H9 (cell line): ENCODE data around the gene THAP5. TPM values are rescaled to one million over a fixed set of nuclear protein-coding genes. Genes with fewer than 3 reads are reported as not detected.

Experiments used
- DNase-seq: peaks from one replicate; pipeline ENCODE4 v3.0.0-alpha.2; 2017
- H2AFZ ChIP-seq: one replicate; pipeline ENCODE4 v1.6.1; 2013; ENCODE audit warnings: mild to moderate bottlenecking, low read length, control low read depth, moderate library complexity
- H2AK5ac ChIP-seq: 2 replicates; pipeline ENCODE4 v1.6.1; 2013; ENCODE audit warnings: low read length, control low read depth, mixed read lengths; ENCODE audit not compliant: insufficient read length
- H2BK120ac ChIP-seq: one replicate; pipeline ENCODE4 v1.6.1; 2013; ENCODE audit warnings: low read depth, mild to moderate bottlenecking, low read length, control low read depth, inconsistent platforms; ENCODE audit not compliant: poor library complexity, severe bottlenecking
- H2BK12ac ChIP-seq: 2 replicates; pipeline ENCODE4 v1.6.1; 2013; ENCODE audit warnings: low read length, control low read depth, mixed read lengths, low read depth; ENCODE audit not compliant: insufficient read length
- H2BK15ac ChIP-seq: 2 replicates; pipeline ENCODE4 v1.6.1; 2013; ENCODE audit warnings: low read depth, low read length, control low read depth
- H2BK20ac ChIP-seq: one replicate; pipeline ENCODE4 v1.6.1; 2013; ENCODE audit warnings: low read depth, mild to moderate bottlenecking, low read length, control low read depth, inconsistent platforms; ENCODE audit not compliant: poor library complexity, severe bottlenecking
- H2BK5ac ChIP-seq: 2 replicates; pipeline ENCODE4 v1.6.1; 2013; ENCODE audit warnings: low read length, control low read depth, mixed read lengths; ENCODE audit not compliant: insufficient read length
- H3K14ac ChIP-seq: 2 replicates; pipeline ENCODE4 v1.6.1; 2013; ENCODE audit warnings: low read length, control low read depth; ENCODE audit not compliant: insufficient read depth
- H3K18ac ChIP-seq: 2 replicates; pipeline ENCODE4 v1.6.1; 2013; ENCODE audit warnings: low read depth, mild to moderate bottlenecking, mixed read lengths, low read length, control low read depth; ENCODE audit not compliant: insufficient read length
- H3K23ac ChIP-seq: 2 replicates; pipeline ENCODE4 v1.6.1; 2013; ENCODE audit warnings: low read length, control low read depth, mixed read lengths, low read depth; ENCODE audit not compliant: insufficient read length
- H3K23me2 ChIP-seq: 2 replicates; pipeline ENCODE4 v1.6.1; 2013; ENCODE audit warnings: low read depth, mild to moderate bottlenecking, mixed read lengths, low read length, control low read depth; ENCODE audit not compliant: insufficient read length, poor library complexity, severe bottlenecking
- H3K27ac ChIP-seq: 2 replicates; pipeline ENCODE4 v1.5.1; 2013; ENCODE audit warnings: low read length, control low read depth, mixed read lengths, low read depth; ENCODE audit not compliant: insufficient read length
- H3K27me3 ChIP-seq: 2 replicates; pipeline ENCODE4 v1.6.1; 2013; ENCODE audit warnings: low read length, control low read depth, inconsistent platforms; ENCODE audit not compliant: insufficient read depth
- H3K4ac ChIP-seq: 2 replicates; pipeline ENCODE4 v1.6.1; 2013; ENCODE audit warnings: low read depth, mild to moderate bottlenecking, control low read depth, inconsistent platforms, low read length, moderate library complexity
- H3K4me1 ChIP-seq: 2 replicates; pipeline ENCODE4 v1.6.1; 2013; ENCODE audit warnings: low read length, control low read depth, inconsistent platforms; ENCODE audit not compliant: insufficient read depth
- H3K4me2 ChIP-seq: 2 replicates; pipeline ENCODE4 v1.6.1; 2013; ENCODE audit warnings: low read length, control low read depth, mixed read lengths; ENCODE audit not compliant: insufficient read length, insufficient read depth
- H3K56ac ChIP-seq: 2 replicates; pipeline ENCODE4 v1.6.1; 2013; ENCODE audit warnings: low read depth, mild to moderate bottlenecking, mixed read lengths, low read length, control low read depth; ENCODE audit not compliant: insufficient read length
- H3K79me1 ChIP-seq: 2 replicates; pipeline ENCODE4 v1.6.1; 2013; ENCODE audit warnings: low read depth, mild to moderate bottlenecking, moderate library complexity, low read length, control low read depth, inconsistent platforms; ENCODE audit not compliant: insufficient read depth, poor library complexity, severe bottlenecking
- H3K79me2 ChIP-seq: 2 replicates; pipeline ENCODE4 v1.6.1; 2013; ENCODE audit warnings: low read length, control low read depth, inconsistent platforms; ENCODE audit not compliant: insufficient read depth
- H3K9ac ChIP-seq: 2 replicates; pipeline ENCODE4 v1.6.1; 2013; ENCODE audit warnings: low read length, control low read depth, mixed read lengths; ENCODE audit not compliant: insufficient read length; ENCODE audit errors: extremely low read depth
- H3K9me3 ChIP-seq: one replicate; pipeline ENCODE4 v1.6.1; 2013; ENCODE audit warnings: low read depth, low read length, inconsistent platforms; ENCODE audit not compliant: control insufficient read depth
- H3T11ph ChIP-seq: one replicate; pipeline ENCODE4 v1.6.1; 2013; ENCODE audit warnings: mild to moderate bottlenecking, low read length, control low read depth, inconsistent platforms
- H4K20me1 ChIP-seq: one replicate; pipeline ENCODE4 v1.6.1; 2013; ENCODE audit not compliant: control insufficient read depth, insufficient read length, insufficient read depth
- H4K5ac ChIP-seq: 2 replicates; pipeline ENCODE4 v1.6.1; 2013; ENCODE audit warnings: low read depth, mild to moderate bottlenecking, mixed read lengths, low read length, control low read depth; ENCODE audit not compliant: insufficient read length
- H4K8ac ChIP-seq: replicated peaks from 2 replicates; pipeline ENCODE4 v1.6.1; 2013; ENCODE audit warnings: low read length, control low read depth, mixed read lengths, low read depth; ENCODE audit not compliant: insufficient read length
- H4K91ac ChIP-seq: 2 replicates; pipeline ENCODE4 v1.6.1; 2013; ENCODE audit warnings: low read depth, mild to moderate bottlenecking, moderate library complexity, mixed read lengths, low read length, control low read depth; ENCODE audit not compliant: insufficient read length
- H3K27ac Mint-ChIP-seq, 3 experiments: 2 replicates in 2 of 3; 3 replicates in 1 of 3; pipeline ENCODE4 v1.8.0; 2020 to 2021; ENCODE audit warnings: mixed read lengths in 3 of 3, mild to moderate bottlenecking in 1 of 3, moderate library complexity in 1 of 3
- H3K27me3 Mint-ChIP-seq: 2 replicates; pipeline ENCODE4 v1.8.0; 2021; ENCODE audit warnings: low read depth, mild to moderate bottlenecking, moderate library complexity, mixed read lengths
- H3K36me3 Mint-ChIP-seq, 3 experiments: 2 replicates in 2 of 3; 3 replicates in 1 of 3; pipeline ENCODE4 v1.8.0; 2020 to 2021; ENCODE audit warnings: low read depth in 3 of 3, mixed read lengths in 3 of 3; ENCODE audit not compliant: insufficient read depth in 1 of 3
- H3K4me1 Mint-ChIP-seq, 2 experiments: 2 replicates each; pipeline ENCODE4 v1.8.0; 2020; ENCODE audit warnings: mixed read lengths in 2 of 2
- H3K4me3 Mint-ChIP-seq, 2 experiments: 2 replicates in 1 of 2; 3 replicates in 1 of 2; pipeline ENCODE4 v1.8.0; 2020 to 2021; ENCODE audit warnings: mild to moderate bottlenecking in 2 of 2, mixed read lengths in 2 of 2, moderate library complexity in 1 of 2
- H3K9me3 Mint-ChIP-seq, 2 experiments: 2 replicates in 1 of 2; 3 replicates in 1 of 2; pipeline ENCODE4 v1.8.0; 2020; ENCODE audit warnings: mild to moderate bottlenecking in 2 of 2, mixed read lengths in 2 of 2, moderate library complexity in 1 of 2
- WGBS: extraction: QIAGEN DNeasy Blood & Tissue Kit; methylation state at CpG from one replicate; pipeline ENCODE4 v1.1.7; 2013; ENCODE audit warnings: missing lambda C conversion rate, low lambda C conversion rate, mixed read lengths; ENCODE audit not compliant: insufficient read length; ENCODE audit errors: extremely low coverage; 5-methylcytosine and 5-hydroxymethylcytosine counted together
- total RNA-seq: library from RNA; stranded (reverse); gene quantifications from 2 replicates; pipeline ENCODE4 v1.2.1, GENCODE V29; 2021
- TF ChIP-seq, protein P1 (sequence below): fragments of 200-600 bp; sonication (generic); conservative IDR thresholded peaks from 3 replicates; pipeline ENCODE4 v1.8.0; 2021; ENCODE audit warnings: antibody characterized with exemption, mild to moderate bottlenecking

Gene THAP5
- total RNA-seq, 1 experiment from 2014 or later = 20.6 TPM

DNA sequence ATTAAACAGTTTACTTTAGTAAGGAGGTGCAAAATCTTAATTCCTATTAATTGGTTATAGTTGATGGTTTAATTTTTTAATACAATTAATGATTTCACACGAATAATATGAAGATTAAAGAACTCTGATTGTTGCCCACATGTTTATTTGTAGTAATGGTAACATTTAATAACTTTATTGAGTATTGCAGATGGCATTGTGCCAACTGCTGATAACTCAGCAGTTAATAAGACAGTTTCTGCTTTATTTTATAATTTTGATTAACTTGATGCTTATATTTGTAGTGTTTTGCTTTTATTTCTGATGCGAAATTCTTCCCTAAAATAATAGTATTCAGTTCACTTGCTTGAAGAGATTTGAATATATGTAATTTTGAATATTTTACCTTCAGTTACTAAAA is 3.0 kb upstream of the THAP5 start:
- no peak overlapping the region for H3K56ac ChIP-seq
- no peak overlapping the region for H2BK12ac ChIP-seq
- no peak overlapping the region for H2AK5ac ChIP-seq
- no peak overlapping the region for H3K23ac ChIP-seq
- H3K27me3 Mint-ChIP-seq = no peaks in the 10 kb centered on the region; the same call in 1 of the 2 replicates
- no peak overlapping the region for H3K27ac ChIP-seq
- no peak overlapping the region for H4K5ac ChIP-seq
- H3K4ac ChIP-seq = no peak overlapping the region
- no peak overlapping the region for H3K9ac ChIP-seq
- H3K9me3 ChIP-seq = no peaks in the 10 kb centered on the region
- no peak overlapping the region for H3K18ac ChIP-seq
- H4K8ac ChIP-seq = no peak overlapping the region
- no peak overlapping the region for H3K14ac ChIP-seq
- H3K27ac Mint-ChIP-seq = no peak overlapping the region
- H3K4me1 ChIP-seq = no peaks in the 10 kb centered on the region
- TF ChIP-seq, protein P1, sequence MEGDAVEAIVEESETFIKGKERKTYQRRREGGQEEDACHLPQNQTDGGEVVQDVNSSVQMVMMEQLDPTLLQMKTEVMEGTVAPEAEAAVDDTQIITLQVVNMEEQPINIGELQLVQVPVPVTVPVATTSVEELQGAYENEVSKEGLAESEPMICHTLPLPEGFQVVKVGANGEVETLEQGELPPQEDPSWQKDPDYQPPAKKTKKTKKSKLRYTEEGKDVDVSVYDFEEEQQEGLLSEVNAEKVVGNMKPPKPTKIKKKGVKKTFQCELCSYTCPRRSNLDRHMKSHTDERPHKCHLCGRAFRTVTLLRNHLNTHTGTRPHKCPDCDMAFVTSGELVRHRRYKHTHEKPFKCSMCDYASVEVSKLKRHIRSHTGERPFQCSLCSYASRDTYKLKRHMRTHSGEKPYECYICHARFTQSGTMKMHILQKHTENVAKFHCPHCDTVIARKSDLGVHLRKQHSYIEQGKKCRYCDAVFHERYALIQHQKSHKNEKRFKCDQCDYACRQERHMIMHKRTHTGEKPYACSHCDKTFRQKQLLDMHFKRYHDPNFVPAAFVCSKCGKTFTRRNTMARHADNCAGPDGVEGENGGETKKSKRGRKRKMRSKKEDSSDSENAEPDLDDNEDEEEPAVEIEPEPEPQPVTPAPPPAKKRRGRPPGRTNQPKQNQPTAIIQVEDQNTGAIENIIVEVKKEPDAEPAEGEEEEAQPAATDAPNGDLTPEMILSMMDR = no peak
- peaks cover 21 to 22% of the 10 kb centered on the region in 2 experiments for H3K4me1 Mint-ChIP-seq
- H3K4me3 Mint-ChIP-seq = no peak overlapping the region
- peaks cover 3% of the 10 kb centered on the region for H3K79me1 ChIP-seq
- H3T11ph ChIP-seq = no peak overlapping the region
- no peak overlapping the region for H4K91ac ChIP-seq
- H2AFZ ChIP-seq = no peak overlapping the region
- no peak overlapping the region for H3K4me2 ChIP-seq
- H3K9me3 Mint-ChIP-seq = peaks cover 0 to 2% of the 10 kb centered on the region in 2 experiments; a peak in 2 of 5 replicates
- H3K79me2 ChIP-seq = peaks cover 5% of the 10 kb centered on the region; the same call in 1 of the 2 replicates
- no peak overlapping the region for H2BK15ac ChIP-seq
- DNase-seq = no peak
- no peak overlapping the region for H2BK120ac ChIP-seq
- H2BK5ac ChIP-seq = no peak overlapping the region
- WGBS = no CpG with 5 or more reads among the region's 2 CpGs
- peaks cover 14% of the 10 kb centered on the region for H3K23me2 ChIP-seq
- no peaks in the 10 kb centered on the region for H3K27me3 ChIP-seq
- peaks cover 15 to 34% (median 33%) of the 10 kb centered on the region in 3 experiments; a peak in 6 of 7 replicates for H3K36me3 Mint-ChIP-seq
- no peak overlapping the region for H2BK20ac ChIP-seq
- no peaks in the 10 kb centered on the region for H4K20me1 ChIP-seq
